Stimulated activated CD4-positive, alpha-beta T cell treated with anti-CD3 and anti-CD28 coated beads, Interleukin-2, amount 100 ng/mL, for 48 hours (primary cell): ENCODE measurements around the gene PHF11.

ENCODE experiments used
- DNase-seq, 2 donors: peaks; one replicate each; pipeline ENCODE4 v3.0.0-alpha.2; 2020

The PHF11 gene

GRCh38 chr13:49495783-49496762 lies at the start of gene PHF11:
PHF11 (plus strand) TSS chr13:49495953; CDS start chr13:49496002, 49 bp downstream.
- peak; percentile 78 to 79 for DNase-seq

- DNase-seq = no peak
These were observed 49.3 kb upstream of the PHF11 start for GRCh38 chr13:49446473-49446872.

GRCh38 chr13:49448753-49449152 lies 47.0 kb upstream of the PHF11 start:
- no peak for DNase-seq

GRCh38 chr13:49450105-49450819 lies 45.5 kb upstream of the PHF11 start:
- DNase-seq = no peak

- no peak for DNase-seq
These were observed 42.9 kb upstream of the PHF11 start for GRCh38 chr13:49452725-49453457.

GRCh38 chr13:49453465-49453864 lies 42.3 kb upstream of the PHF11 start:
- no peak for DNase-seq

GRCh38 chr13:49454388-49455006 lies 41.3 kb upstream of the PHF11 start:
- DNase-seq = no peak

GRCh38 chr13:49455007-49455398 lies 40.8 kb upstream of the PHF11 start:
- no peak for DNase-seq

- no peak for DNase-seq
These were observed 39.6 kb upstream of the PHF11 start for GRCh38 chr13:49456156-49456555.

- no peak for DNase-seq
These were observed 38.5 kb upstream of the PHF11 start for GRCh38 chr13:49457221-49457620.

GRCh38 chr13:49459580-49459979 lies 36.2 kb upstream of the PHF11 start:
- no peak for DNase-seq

GRCh38 chr13:49464085-49464484 lies 31.7 kb upstream of the PHF11 start:
- no peak for DNase-seq

GRCh38 chr13:49464621-49465325 lies 31.0 kb upstream of the PHF11 start:
- DNase-seq = no peak

GRCh38 chr13:49466292-49466838 lies 29.4 kb upstream of the PHF11 start:
- DNase-seq = no peak

GRCh38 chr13:49472186-49472585 lies 23.6 kb upstream of the PHF11 start:
- no peak for DNase-seq

GRCh38 chr13:49476529-49476928 lies 19.2 kb upstream of the PHF11 start:
- no peak for DNase-seq

- DNase-seq = no peak
These were observed 14.0 kb upstream of the PHF11 start for GRCh38 chr13:49481788-49482187.

- no peak for DNase-seq
These were observed 7.2 kb upstream of the PHF11 start for GRCh38 chr13:49488563-49488962.

- DNase-seq = no peak
These were observed 1.1 kb upstream of the PHF11 start for GRCh38 chr13:49494645-49495044.

- DNase-seq = peak; percentile 39 to 47
These were observed 1.1 kb downstream of the PHF11 start for GRCh38 chr13:49496837-49497236.

GRCh38 chr13:49497272-49497671 lies 1.5 kb downstream of the PHF11 start:
- DNase-seq = no peak

- DNase-seq = no peak
These were observed 2.5 kb downstream of the PHF11 start for GRCh38 chr13:49498206-49498605.
